NOMO-1 treated with dmso at 0.1 percent for 144 hours (cell line): Measurements from ENCODE around the gene MAGED2.
"Not testable (repeated sequence)": the region's sequence is repeated elsewhere in the genome, so short reads cannot be mapped to it uniquely, and the experiment has no call there.

Experiments used
- DNase-seq: peaks from one replicate; lab custom pipeline; 2025; ENCODE audit not compliant: unreplicated experiment; lab: John Stamatoyannopoulos, UW

The MAGED2 gene

GRCh38 chrX:54817220-54817820, 9.8 kb downstream of the MAGED2 start:
- no peak for DNase-seq

DNA sequence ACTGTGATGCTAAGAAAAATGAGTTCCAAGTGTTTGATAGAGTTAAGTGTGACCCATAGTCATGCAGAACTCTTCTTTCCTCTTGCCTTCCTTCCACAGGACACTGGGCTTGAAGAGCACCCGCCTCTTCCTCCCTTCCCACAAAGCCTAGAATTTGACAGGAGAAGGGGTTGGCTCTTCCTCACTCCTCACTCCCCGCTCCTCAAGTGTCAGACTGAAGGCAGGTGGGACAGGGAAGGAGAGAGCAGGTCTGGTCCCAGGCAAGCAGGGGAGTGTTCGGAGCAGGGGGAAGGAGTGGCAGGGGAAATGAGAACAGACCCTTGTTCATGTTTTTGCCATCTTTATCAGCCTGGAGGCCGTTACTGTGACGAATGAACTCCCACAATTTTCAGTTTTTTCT, 10.7 kb downstream of the MAGED2 start:
- DNase-seq = no peak

DNA sequence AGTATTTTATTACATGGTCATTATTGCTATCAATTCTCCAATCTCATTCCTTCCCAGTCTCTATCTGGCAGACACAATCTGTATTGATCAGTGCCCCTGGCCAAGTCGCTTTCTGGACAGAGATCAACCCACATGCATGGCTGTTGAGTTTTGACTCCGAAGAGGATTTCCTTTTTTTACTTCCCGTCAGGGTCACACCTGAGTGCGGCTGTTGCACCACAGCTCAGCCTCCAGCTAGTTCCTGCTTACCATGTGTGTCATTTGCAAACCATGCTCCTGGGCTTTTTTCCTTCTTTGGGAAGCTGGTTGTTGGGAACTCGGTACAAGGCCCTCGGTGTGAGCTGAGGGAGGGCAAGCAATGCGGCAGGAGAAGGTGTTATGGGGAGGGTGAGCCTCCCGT, 11.7 kb downstream of the MAGED2 start:
- no peak for DNase-seq

DNA sequence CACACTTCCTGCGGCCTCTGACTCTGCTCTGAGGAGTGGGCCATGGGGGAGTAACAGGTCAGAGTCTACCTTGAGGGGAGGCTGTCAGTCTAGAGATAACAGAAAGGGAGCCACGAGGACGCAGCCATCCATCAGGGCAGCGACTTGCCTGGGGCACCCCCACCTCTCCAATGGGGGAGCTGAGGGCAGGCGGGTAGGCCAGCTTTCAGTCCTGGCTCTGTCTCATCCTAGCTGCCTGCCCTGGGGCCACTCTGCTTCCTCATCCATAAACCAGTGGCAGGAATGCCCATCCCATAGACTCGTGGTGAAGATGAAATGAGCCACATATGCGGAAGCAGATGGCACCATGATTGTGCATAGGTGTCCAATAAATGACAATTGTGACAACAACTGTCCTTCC, 13.2 kb downstream of the MAGED2 start:
- no peak for DNase-seq

DNA sequence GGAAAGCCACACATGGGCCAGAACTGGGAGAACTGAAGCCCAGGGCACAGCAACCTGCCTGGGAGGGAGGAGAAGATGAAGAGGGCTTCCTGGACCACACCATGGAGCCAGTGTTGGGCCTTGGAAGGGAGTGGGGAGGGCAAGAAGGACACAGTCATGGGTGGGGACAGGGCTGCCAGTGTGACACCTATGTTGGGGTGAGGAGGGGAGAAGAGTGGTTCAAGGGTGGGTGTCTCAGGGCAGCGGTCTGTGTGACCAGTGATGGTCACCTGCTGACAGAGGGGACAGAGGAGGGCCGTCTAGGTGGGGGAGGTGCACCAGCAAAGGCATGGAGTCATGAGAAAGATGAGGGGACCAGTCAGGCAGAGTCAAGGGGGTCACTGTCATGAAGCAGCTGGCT, 13.8 kb downstream of the MAGED2 start:
- no peak for DNase-seq

DNA sequence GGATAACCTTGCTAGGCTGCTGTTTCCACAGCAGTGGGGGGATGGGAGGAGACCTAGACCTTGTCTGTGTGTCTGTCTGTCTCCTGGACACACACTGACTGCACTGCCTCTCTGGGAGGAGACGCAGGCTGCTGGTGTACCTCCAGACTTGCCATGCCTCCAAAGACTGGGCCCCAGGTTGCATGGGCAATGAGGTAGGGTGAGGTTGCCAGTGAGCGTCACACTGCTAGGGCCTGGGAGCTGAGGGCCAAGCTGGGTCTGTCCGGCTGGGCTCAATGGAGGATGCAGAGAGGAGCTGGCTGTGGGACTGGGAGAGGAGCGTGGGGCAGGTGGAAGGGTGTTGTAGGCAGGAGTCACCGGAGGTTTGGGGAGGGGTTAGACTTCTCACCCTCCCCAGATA, 16.6 kb downstream of the MAGED2 start:
- no peak for DNase-seq

- DNase-seq = no peak
These were observed 17.2 kb downstream of the MAGED2 start for GRCh38 chrX:54824722-54825121.

GRCh38 chrX:54825716-54826438, 18.3 kb downstream of the MAGED2 start:
- no peak for DNase-seq

DNA sequence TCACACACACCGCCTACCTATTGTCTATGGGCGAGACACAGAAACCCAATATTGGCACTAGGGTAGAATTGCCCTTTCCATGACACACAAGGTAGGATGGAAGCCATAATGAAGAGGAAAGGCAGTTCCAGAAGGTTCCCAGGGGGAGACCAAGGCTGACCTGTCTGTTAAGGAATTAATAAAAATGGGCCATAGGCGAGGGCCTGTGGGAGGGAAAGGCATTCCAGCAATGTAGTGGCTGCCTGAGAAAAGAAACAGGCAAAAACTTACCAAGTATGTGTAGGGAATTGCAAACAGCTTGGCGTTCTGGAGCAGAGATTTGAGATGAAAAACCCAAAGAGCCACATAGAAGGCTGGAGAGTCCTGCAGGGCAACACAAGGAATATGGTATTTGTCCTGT, 19.1 kb downstream of the MAGED2 start:
- DNase-seq = no peak

DNA sequence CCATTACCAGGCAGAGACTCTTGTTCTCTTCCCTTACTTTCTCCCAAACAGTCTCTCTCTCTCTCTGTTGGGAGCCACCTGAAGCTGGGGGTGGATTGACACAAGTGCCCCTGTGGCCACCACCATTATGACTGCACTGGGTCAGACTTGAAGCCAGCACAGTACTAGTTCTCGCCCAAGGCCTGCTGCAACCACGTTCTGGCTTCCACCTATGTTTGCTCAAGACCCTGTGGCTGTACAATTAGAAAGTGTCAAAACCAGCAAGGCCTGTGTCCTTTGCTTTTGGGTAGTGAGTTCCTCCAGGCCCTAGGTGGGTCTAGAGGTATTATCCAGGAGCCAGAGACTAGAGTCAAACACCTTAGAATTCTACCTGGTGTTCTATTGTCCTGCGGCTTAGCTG, 31.0 kb downstream of the MAGED2 start:
- DNase-seq = no peak

GRCh38 chrX:54841184-54841874, 33.8 kb downstream of the MAGED2 start:
- not testable (repeated sequence) for DNase-seq

DNA sequence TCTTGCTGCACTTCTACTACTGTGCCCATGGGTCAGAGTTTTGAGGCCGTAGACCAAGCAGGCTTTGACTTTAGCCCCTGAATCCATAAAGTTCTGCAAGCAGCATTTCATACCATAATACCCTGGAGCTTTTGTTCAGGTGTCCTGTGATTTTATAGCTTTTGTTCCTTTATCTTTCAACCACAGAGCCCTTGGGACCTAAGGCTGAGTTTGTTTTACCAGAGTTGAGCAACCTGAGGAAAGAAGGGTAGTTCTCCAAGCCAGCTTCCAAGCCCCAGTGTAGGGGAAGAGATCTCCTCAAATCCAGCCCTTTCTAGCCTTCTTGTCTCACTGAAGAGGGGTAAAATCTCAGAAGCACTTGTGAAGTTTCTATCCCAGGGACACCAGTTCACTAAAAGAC, 35.1 kb downstream of the MAGED2 start:
- DNase-seq = no peak

DNA sequence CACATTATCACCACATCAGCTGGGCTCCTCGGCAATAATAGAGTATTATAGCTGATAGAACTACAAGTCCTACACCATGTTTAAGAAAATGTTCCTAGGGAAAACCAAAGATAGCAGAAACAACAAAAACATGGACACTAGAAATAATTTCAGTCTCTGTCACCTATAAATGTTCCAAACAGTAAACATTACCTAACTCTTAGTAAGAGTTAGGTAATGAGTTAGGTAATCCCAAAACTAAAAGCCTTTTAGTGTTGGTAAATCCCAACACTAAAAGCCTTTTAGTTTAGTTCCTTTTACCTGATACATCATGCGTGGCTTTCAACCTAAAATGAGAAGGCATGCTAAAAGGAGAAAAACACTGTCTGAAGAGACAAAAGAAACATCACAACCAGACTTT, 35.5 kb downstream of the MAGED2 start:
- no peak for DNase-seq

GRCh38 chrX:54847700-54848099, 40.2 kb downstream of the MAGED2 start:
- DNase-seq = not testable (repeated sequence)

- no peak for DNase-seq
These were observed 57.7 kb downstream of the MAGED2 start for GRCh38 chrX:54865208-54865607.
